HG03432 (cell line): Measurements from ENCODE around the gene BTNL8.
"Not testable (repeated sequence)": the region's sequence is repeated elsewhere in the genome, so short reads cannot be mapped to it uniquely, and the experiment has no call there.

Experiments
- ATAC-seq: cut with Tn5 transposase; IDR thresholded peaks from one replicate; pipeline ENCODE4 v1.9.1; 2021; ENCODE audit warnings: mild to moderate bottlenecking, moderate library complexity; ENCODE audit not compliant: unreplicated experiment

The BTNL8 gene

GRCh38 chr5:180874804-180875582 is 24.0 kb upstream of the BTNL8 start:
- ATAC-seq = no peak

GRCh38 chr5:180875860-180876426 is 23.0 kb upstream of the BTNL8 start:
- ATAC-seq = no peak

DNA sequence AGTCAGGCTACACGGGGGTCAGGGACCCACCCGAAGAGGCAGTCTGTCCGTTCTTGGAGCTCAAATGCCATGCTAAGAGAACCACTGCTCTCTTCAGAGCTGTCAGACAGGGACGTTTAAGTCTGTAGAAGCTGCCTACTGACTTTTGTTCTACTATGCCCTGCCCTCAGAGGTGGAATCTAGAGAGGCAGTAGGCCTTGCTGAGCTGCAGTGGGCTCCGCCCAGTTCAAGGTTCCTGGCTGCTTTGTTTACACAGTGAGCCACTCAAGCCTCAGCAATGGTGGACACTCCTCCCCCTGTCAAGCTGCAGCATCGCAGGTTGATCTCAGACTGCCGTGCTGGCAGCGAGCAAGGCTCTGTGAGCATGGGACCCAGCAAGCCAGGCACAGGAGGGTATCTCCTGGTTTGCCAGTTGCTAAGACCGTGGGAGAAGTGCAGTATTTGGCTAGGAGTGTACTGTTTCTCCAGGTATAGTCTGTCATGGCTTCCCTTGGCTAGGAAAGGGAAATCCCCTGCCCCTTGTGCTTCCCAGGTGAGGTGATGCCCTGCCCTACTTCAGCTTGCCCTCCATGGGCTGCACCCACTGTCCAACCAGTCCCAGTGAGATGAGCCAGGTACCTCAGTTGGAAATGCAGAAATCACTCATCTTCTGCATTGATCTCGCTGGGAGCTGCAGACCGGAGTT is 13.0 kb upstream of the BTNL8 start:
- ATAC-seq = not testable (repeated sequence)

DNA sequence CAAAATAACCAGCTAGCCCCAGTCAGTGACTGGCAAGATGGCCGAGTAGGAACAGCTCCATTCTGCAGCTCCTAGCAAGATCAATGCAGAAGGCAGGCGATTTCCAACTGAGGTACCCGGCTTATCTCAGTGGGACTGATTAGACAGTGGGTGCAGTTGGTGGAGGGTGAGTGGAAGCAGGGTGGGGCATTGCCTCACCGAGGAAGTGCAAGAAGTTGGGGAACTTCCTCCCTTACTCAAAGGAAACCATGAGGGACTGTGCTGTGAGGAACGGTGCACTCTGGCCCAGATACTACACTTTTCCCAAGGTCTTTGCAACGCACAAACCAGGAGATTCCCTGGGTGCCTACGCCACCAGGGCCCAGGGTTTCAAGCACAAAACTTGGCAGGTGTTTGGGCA is 9.6 kb upstream of the BTNL8 start:
- ATAC-seq = no peak

DNA sequence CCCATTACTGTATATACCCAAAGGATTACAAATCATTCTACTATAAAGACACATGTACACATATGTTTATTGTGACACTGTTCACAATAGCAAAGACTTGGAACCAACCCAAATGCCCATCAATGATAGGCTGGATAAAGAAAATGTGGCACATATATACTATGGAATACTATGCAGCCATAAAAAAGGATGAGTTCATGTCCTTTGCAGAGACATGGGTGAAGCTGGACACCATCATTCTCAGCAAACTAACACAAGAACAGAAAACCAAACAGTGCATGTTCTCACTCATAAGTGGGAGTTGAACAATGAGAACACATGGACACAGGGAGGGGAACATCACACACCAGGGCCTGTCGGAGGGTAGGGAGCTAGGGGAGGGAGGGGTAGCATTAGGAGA is 3.6 kb upstream of the BTNL8 start:
- ATAC-seq = not testable (repeated sequence)

DNA sequence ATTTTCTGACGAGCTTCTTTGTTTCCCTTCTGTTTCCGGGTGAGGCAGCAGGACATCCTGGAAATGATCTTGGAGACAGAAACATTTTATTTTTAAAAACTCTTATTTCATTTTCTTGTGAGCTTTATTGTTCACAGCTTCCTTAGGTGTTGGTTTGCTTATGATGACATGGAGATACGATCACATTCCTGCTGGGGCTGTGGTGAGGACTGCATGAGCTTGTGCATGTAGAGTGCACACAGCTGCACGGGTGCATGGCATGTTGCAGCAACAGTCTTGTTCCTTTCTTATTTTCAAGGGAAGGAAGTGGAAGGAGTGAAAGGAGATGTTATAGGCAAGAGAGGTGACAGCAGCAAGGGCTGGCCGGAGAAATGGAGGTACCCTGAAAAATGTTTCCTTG is 1.2 kb downstream of the BTNL8 start:
- no peak for ATAC-seq

DNA sequence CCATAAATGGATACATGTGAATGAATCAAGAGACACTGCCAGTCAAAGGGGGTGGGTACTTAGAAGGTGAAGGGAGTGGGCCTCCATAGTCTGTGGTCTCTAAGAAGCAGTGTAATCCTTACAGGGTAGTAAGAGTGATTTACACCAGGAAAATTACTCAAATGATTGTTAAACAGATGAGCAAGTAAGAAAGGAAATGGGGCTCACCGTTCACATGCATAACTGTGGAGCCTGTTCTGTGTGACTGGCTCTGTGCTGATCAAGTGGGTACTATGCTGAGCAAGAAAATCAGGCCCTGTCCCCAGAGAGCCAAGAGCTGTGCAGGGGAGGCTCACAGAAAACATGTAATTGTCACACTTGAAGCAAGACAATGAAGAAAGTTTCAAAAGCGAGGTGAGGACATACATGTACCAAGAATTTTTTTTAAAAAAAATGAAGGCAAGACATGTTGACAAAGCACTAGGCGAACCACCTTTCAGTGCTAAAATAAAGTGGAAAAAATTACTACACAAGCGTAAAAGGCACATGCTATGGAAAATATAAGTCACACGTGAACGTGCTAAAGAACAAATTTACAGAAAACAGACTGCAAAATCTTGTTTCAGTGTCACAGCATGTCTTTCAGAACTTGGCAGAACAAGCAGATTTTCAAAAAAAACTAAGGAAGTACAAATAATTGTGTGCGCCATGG is 2.5 kb downstream of the BTNL8 start:
- no peak for ATAC-seq

DNA sequence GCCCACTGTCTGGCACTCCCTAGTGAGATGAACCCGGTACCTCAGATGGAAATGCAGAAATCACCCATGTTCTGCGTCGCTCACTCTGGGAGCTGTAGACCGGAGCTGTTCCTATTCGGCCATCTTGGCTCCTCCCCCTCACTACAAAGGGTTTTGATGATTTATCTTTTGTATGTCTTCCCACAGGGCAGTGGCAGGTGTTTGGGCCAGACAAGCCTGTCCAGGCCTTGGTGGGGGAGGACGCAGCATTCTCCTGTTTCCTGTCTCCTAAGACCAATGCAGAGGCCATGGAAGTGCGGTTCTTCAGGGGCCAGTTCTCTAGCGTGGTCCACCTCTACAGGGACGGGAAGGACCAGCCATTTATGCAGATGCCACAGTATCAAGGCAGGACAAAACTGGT is 9.4 kb downstream of the BTNL8 start:
- ATAC-seq = no peak

DNA sequence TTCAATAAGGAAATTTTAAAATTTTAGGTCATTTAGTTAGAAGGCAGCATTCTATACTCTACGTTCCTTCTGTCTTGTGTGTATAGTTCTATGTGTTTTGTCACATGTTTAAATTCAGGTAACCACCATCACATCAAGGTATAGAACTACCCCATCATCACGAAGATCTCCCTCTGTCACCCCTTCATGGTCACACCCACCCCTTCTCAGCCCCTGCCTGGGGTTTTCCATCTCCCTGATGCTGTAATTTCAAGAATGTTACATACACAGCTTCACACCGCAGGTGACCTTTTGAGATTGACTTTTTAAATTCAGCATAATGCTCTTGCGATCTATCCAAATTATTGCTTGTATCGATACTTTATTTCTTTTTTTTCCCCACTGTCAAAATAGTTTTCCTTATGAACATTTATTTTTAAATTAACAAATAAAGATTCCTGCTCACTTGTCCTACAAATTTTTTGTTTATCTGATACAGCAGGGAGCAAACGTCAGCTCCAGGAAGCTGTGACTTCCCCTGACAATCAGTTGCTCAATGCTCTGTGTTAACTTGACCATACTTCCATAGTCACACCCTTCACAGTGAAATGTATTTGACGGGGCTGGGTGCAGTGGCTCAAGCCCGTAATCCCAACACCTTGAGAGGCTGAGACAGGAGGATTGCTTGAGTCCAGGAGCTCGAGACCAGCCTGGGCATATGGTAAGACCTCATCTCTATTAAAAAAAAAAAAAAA is 10.2 kb downstream of the BTNL8 start:
- ATAC-seq = no peak

DNA sequence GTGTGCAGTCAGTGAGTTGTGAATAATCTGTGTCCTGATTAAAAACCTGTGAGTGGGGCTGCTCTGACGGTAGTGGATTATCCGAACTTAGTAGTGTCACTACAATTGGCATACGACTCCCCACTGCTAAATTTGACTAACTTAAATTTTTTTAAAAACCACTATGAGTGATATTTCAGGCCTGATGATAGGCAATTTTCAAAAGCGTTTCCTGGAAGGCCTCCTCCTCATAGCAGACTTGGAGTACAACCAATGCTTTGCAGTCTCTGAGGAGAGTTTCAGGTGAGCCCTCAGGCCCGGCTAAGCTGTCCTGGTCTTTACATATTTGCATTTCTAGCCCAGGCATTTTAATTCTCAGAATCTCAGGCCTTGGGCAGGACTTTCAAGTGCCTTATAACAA is 10.8 kb downstream of the BTNL8 start:
- ATAC-seq = no peak

DNA sequence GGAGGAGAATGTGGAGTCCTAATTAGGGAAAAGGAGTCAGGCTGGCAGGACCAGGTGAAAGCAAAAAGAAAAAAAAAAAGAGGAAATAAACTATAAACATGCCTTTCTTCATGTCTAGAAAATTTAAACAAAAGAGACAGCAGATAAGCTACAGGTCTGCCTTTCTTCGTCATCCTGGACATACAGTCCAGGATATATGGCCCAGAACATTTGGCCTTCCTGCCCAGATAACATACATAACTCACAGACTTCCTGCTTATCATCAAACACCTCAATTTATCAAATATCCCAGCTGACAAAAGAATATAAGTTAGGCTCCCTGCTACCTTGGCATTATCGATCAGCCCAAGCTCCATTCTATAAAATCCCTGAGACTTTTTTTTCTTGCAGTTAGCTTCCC is 11.2 kb downstream of the BTNL8 start:
- no peak for ATAC-seq

DNA sequence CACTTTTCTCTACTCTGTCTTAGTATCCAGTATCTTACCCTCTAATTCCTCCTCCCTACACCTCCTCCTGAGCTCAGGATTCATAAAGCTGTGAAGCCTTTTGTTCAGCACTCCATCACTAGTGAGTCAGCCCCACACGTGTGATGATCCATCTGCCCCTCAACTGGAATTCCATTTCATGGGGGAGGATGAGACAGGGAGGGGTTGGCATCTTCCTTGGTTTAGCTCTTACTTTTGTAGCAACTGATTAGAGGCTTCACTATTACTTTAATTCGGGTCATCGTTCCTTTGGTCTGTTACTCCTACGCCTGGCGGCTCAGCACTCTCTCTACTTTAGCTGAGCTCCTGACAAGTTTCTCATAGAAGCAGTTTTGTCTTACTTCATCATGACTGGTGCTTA is 11.8 kb downstream of the BTNL8 start:
- ATAC-seq = no peak

GRCh38 chr5:180914646-180915045 is 15.7 kb downstream of the BTNL8 start:
- no peak for ATAC-seq

DNA sequence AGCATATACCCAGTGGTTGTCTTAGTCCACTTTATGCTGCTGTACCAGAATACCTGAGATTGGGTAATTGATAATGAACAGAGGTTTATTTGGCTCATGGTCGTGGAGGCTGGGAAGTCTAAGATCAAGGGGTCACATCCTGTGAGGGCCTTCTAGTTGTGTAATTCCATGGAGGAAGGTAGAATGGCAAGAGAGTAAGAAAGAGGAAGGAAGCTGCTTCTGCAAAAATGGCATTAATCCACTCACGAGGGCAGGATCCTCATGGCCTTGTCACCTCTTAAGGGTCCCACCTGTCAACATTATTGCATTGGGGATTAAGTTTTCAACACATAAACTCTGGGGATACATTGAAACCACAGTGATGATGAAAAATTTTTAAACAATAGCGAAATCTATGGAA is 17.0 kb downstream of the BTNL8 start:
- ATAC-seq = no peak

DNA sequence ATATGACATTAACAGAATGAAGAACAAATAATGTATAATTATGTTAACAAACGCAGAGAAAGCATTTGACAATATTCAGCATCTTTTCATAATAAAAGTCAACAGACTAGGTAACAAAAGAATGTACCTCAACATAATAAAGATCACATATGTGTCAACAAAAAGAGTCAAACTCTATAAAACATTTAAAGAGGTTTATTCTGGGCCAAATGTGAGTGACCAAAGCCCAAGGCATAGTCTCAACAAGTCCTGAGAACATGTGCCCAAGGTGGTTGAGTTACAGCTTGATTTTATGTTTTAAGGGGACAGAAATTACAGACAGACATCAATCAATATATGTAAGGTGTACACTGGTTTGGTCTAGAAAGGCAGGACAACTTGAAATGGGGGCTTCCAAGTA is 19.4 kb downstream of the BTNL8 start:
- ATAC-seq = no peak

DNA sequence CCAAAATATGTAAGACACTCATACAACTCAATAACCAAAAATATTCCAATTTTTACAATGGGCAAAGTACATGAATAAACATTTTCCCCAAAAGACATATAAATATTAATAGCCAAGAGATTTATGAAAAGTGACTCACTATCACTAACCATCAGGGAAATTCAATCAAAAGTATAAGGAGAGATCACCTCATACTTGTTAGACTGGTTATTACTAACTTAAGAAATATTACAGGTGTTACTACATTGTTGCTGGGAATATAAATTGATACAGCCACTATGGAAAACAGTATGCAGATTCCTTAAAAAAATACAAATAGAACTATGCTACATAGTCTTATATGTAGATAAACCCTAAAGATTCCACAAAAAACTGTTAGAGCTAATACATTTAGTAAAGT is 21.8 kb downstream of the BTNL8 start:
- ATAC-seq = no peak

GRCh38 chr5:180922932-180923331 is 24.0 kb downstream of the BTNL8 start:
- ATAC-seq = no peak

DNA sequence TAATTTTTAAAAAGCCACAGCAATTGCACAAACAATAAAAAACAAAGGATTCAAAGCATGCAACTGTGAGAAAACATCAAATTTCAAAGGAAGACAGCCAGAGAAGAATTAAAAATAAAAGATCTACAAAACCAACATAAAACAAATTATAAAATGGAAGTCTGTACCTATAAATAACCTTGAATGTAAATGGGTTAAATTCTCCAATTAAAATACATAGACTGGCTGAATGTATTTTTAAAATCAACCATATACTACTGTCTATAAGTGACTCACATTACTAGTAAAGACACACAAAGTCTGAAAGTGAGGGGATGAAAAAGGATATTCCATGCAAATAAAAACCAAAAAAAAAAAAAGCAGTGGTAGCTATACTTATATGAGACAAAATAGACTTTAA is 33.7 kb downstream of the BTNL8 start:
- ATAC-seq = no peak

GRCh38 chr5:180935203-180935602 is 36.2 kb downstream of the BTNL8 start:
- no peak for ATAC-seq

- ATAC-seq = no peak
These were observed 39.3 kb downstream of the BTNL8 start for GRCh38 chr5:180938294-180938693.
